ENCODE results near the gene AADAC. TPM values are rescaled to one million over a fixed set of nuclear protein-coding genes. Genes with fewer than 3 reads are reported as not detected.

Gene AADAC
- total and polyA plus RNA-seq, 4 donors: 4.4 to 33.3 (median 8.2) TPM

- 80 to 92% methylated on average over 2 of the region's 2 CpGs for WGBS, 2 donors
- Histone ChIP-seq H3K27ac (ENCODE audit: low read depth in 1 of 2, low read length in 1 of 2) (no peak overlapping the region), H3K36me3 (ENCODE audit: control insufficient read depth in 4 of 4, insufficient read depth in 4 of 4, low read length in 4 of 4) (no peaks in the 10 kb centered on the region), H3K27me3 (ENCODE audit: control insufficient read depth in 3 of 3, insufficient read depth in 3 of 3, low read length in 2 of 3) (no peaks in the 10 kb centered on the region), H3K4me3 (no peak overlapping the region), H3K4me1 (ENCODE audit: control insufficient read depth in 5 of 5, insufficient read depth in 5 of 5, low read length in 5 of 5) (no peaks in the 10 kb centered on the region), H3K9me3 (ENCODE audit: control insufficient read depth in 4 of 4, insufficient read depth in 3 of 4, low read length in 3 of 4) (no peaks in the 10 kb centered on the region), H3K9ac (ENCODE audit: insufficient read depth in 1 of 2, low read length in 2 of 2) (no peak overlapping the region)
- ATAC-seq (ENCODE audit: insufficient read depth, low FRiP score): no peak
- TF ChIP-seq, protein P1, sequence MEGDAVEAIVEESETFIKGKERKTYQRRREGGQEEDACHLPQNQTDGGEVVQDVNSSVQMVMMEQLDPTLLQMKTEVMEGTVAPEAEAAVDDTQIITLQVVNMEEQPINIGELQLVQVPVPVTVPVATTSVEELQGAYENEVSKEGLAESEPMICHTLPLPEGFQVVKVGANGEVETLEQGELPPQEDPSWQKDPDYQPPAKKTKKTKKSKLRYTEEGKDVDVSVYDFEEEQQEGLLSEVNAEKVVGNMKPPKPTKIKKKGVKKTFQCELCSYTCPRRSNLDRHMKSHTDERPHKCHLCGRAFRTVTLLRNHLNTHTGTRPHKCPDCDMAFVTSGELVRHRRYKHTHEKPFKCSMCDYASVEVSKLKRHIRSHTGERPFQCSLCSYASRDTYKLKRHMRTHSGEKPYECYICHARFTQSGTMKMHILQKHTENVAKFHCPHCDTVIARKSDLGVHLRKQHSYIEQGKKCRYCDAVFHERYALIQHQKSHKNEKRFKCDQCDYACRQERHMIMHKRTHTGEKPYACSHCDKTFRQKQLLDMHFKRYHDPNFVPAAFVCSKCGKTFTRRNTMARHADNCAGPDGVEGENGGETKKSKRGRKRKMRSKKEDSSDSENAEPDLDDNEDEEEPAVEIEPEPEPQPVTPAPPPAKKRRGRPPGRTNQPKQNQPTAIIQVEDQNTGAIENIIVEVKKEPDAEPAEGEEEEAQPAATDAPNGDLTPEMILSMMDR (IDR thresholded peaks at IDR 0.05; ENCODE audit: control extremely low read depth, extremely low read depth): no peak
- no peak for DNase-seq
These were observed 21.5 kb upstream of the AADAC start for GRCh38 chr3:151792411-151792810.

- H3K27ac ChIP-seq (ENCODE audit: low read depth in 1 of 2, low read length in 1 of 2): no peak overlapping the region
- no peak for DNase-seq
- TF ChIP-seq, protein P1 (IDR thresholded peaks at IDR 0.05; ENCODE audit: control extremely low read depth, extremely low read depth): no peak
- H3K27me3 ChIP-seq (ENCODE audit: control insufficient read depth in 3 of 3, insufficient read depth in 3 of 3, low read length in 2 of 3): no peaks in the 10 kb centered on the region
- no peak for ATAC-seq (ENCODE audit: insufficient read depth, low FRiP score)
- H3K4me3 ChIP-seq: no peak overlapping the region
- no peaks in the 10 kb centered on the region for H3K4me1 ChIP-seq (ENCODE audit: control insufficient read depth in 5 of 5, insufficient read depth in 5 of 5, low read length in 5 of 5)
- no peak overlapping the region for H3K9ac ChIP-seq (ENCODE audit: insufficient read depth in 1 of 2, low read length in 2 of 2)
- no peaks in the 10 kb centered on the region for H3K9me3 ChIP-seq (ENCODE audit: control insufficient read depth in 4 of 4, insufficient read depth in 3 of 4, low read length in 3 of 4)
- WGBS, 2 donors: 49 to 77% methylated on average over 2 of the region's 2 CpGs
- no peaks in the 10 kb centered on the region for H3K36me3 ChIP-seq (ENCODE audit: control insufficient read depth in 4 of 4, insufficient read depth in 4 of 4, low read length in 4 of 4)
These were observed 20.3 kb upstream of the AADAC start for GRCh38 chr3:151793636-151794035.

- H3K36me3 ChIP-seq (ENCODE audit: control insufficient read depth in 4 of 4, insufficient read depth in 4 of 4, low read length in 4 of 4): no peaks in the 10 kb centered on the region
- no peaks in the 10 kb centered on the region for H3K27me3 ChIP-seq (ENCODE audit: control insufficient read depth in 3 of 3, insufficient read depth in 3 of 3, low read length in 2 of 3)
- TF ChIP-seq, protein P1 (IDR thresholded peaks at IDR 0.05; ENCODE audit: control extremely low read depth, extremely low read depth): no peak
- H3K4me1 ChIP-seq (ENCODE audit: control insufficient read depth in 5 of 5, insufficient read depth in 5 of 5, low read length in 5 of 5): no peaks in the 10 kb centered on the region
- H3K9ac ChIP-seq (ENCODE audit: insufficient read depth in 1 of 2, low read length in 2 of 2): no peak overlapping the region
- DNase-seq: no peak
- WGBS, 2 donors: 68 to 92% methylated on average over 2 of the region's 2 CpGs
- no peak overlapping the region for H3K4me3 ChIP-seq
- ATAC-seq (ENCODE audit: insufficient read depth, low FRiP score): no peak
- H3K9me3 ChIP-seq (ENCODE audit: control insufficient read depth in 4 of 4, insufficient read depth in 3 of 4, low read length in 3 of 4): no peaks in the 10 kb centered on the region
- no peak overlapping the region for H3K27ac ChIP-seq (ENCODE audit: low read depth in 1 of 2, low read length in 1 of 2)
These were observed 19.8 kb upstream of the AADAC start for GRCh38 chr3:151794080-151794479.

GRCh38 chr3:151795276-151795675 lies 18.6 kb upstream of the AADAC start:
- no peak for DNase-seq
- Histone ChIP-seq H3K4me3 (no peak overlapping the region), H3K9me3 (ENCODE audit: control insufficient read depth in 4 of 4, insufficient read depth in 3 of 4, low read length in 3 of 4) (no peaks in the 10 kb centered on the region), H3K27ac (ENCODE audit: low read depth in 1 of 2, low read length in 1 of 2) (no peak overlapping the region), H3K27me3 (ENCODE audit: control insufficient read depth in 3 of 3, insufficient read depth in 3 of 3, low read length in 2 of 3) (no peaks in the 10 kb centered on the region), H3K36me3 (ENCODE audit: control insufficient read depth in 4 of 4, insufficient read depth in 4 of 4, low read length in 4 of 4) (no peaks in the 10 kb centered on the region), H3K4me1 (ENCODE audit: control insufficient read depth in 5 of 5, insufficient read depth in 5 of 5, low read length in 5 of 5) (no peaks in the 10 kb centered on the region), H3K9ac (ENCODE audit: insufficient read depth in 1 of 2, low read length in 2 of 2) (no peak overlapping the region)
- ATAC-seq (ENCODE audit: insufficient read depth, low FRiP score): no peak
- 95 to 99% methylated on average over 4 of the region's 4 CpGs for WGBS, 2 donors
- TF ChIP-seq, protein P1 (IDR thresholded peaks at IDR 0.05; ENCODE audit: control extremely low read depth, extremely low read depth): no peak

All from lung (tissue), 12 donors.